Stimulated activated CD4-positive, alpha-beta T cell treated with anti-CD3 and anti-CD28 coated beads, TNF-alpha, amount 100 ng/mL, for 4 hours (primary cell): ENCODE results near the gene ZNF444.

Experiments used
- DNase-seq, 3 experiments: peaks; one replicate each; pipeline ENCODE4 v3.0.0-alpha.2; 2020; ENCODE audit warnings: low read depth in 3 of 3

The ZNF444 gene

GRCh38 chr19:56107626-56108351 lies 33.3 kb upstream of the ZNF444 start:
- DNase-seq = no peak

GRCh38 chr19:56108447-56109195 lies 32.5 kb upstream of the ZNF444 start:
- DNase-seq = no peak

- no peak for DNase-seq
These were observed 31.9 kb upstream of the ZNF444 start for GRCh38 chr19:56109226-56109625.

- no peak for DNase-seq
These were observed 30.3 kb upstream of the ZNF444 start for GRCh38 chr19:56110515-56111448.

GRCh38 chr19:56111601-56112312 lies 29.3 kb upstream of the ZNF444 start:
- no peak for DNase-seq

GRCh38 chr19:56112313-56112709 lies 28.8 kb upstream of the ZNF444 start:
- DNase-seq = no peak

GRCh38 chr19:56113074-56113632 lies 27.9 kb upstream of the ZNF444 start:
- DNase-seq = no peak

GRCh38 chr19:56114051-56114777 lies 26.9 kb upstream of the ZNF444 start:
- no peak for DNase-seq

- DNase-seq = no peak
These were observed 26.3 kb upstream of the ZNF444 start for GRCh38 chr19:56114778-56115110.

- no peak for DNase-seq
These were observed 25.6 kb upstream of the ZNF444 start for GRCh38 chr19:56115490-56115889.

GRCh38 chr19:56116606-56117005 lies 24.5 kb upstream of the ZNF444 start:
- DNase-seq = no peak

GRCh38 chr19:56117376-56117884 lies 23.7 kb upstream of the ZNF444 start:
- DNase-seq = no peak

- no peak for DNase-seq
These were observed 23.2 kb upstream of the ZNF444 start for GRCh38 chr19:56117889-56118288.

GRCh38 chr19:56118666-56119581 lies 22.2 kb upstream of the ZNF444 start:
- DNase-seq = no peak

GRCh38 chr19:56119582-56119978 lies 21.5 kb upstream of the ZNF444 start:
- no peak for DNase-seq

GRCh38 chr19:56120002-56120370 lies 21.1 kb upstream of the ZNF444 start:
- DNase-seq = no peak

GRCh38 chr19:56120371-56121179 lies 20.5 kb upstream of the ZNF444 start:
- peak; percentile 73 to 77 (median 76) for DNase-seq
